ENCODE data around the gene COL6A1.

- TF ChIP-seq POLR2A (IDR thresholded peaks at IDR 0.05; ENCODE audit: low read depth, low read length) (no peak), POLR2AphosphoS5 (IDR thresholded peaks at IDR 0.05; ENCODE audit: low read depth, low read length) (no peak), TAF1 (IDR thresholded peaks at IDR 0.05; ENCODE audit: borderline replicate concordance, low read depth, low read length) (no peak)
Observed at GRCh38 chr21:46005481-46005881, 23.9 kb downstream of the COL6A1 start.
